A549 (cell line): Measurements from ENCODE around the gene TARP.

ENCODE experiments used
- ATAC-seq, 2 experiments: fragments of 200-7000 bp in 1 of 2; fragments of >200 bp in 1 of 2; cut with Nextera tagmentation in 1 of 2; cut with Tn5 transposase in 1 of 2; 3 replicates each; pipeline versions ENCODE4 v1.8.0 to v1.9.1; 2018 to 2020; ENCODE audit warnings: mild to moderate bottlenecking in 1 of 2, moderate library complexity in 1 of 2
- CTCF ChIA-PET: fragments of 300-600 bp; sonication (Branson Sonifier 250); formaldehyde crosslinking; extraction: SDS; loops from one replicate; lab custom pipeline; 2021; ENCODE audit warnings: antibody characterized with exemption, inconsistent platforms; lab: Yijun Ruan, JAX
- POLR2A ChIA-PET: fragments of 350-600 bp; formaldehyde crosslinking; extraction: SDS; loops from one replicate; lab custom pipeline; 2021; ENCODE audit warnings: antibody characterized with exemption, inconsistent platforms; lab: Yijun Ruan, JAX
- DNase-seq, 2 experiments: peaks; one replicate each; pipeline versions ENCODE4 v3.0.0 to v3.0.0-alpha.2; 2011 to 2016; ENCODE audit warnings: low read depth in 1 of 2, low spot score in 1 of 2
- FAIRE-seq: peaks from 2 replicates; lab custom pipeline; 2011; peaks lifted over from hg19 to GRCh38; lab: Jason Lieb, UNC
- H3K27ac ChIP-seq, 2 experiments: fragments of >200 bp; sonication (Bioruptor Twin); formaldehyde crosslinking; 3 replicates each; pipeline ENCODE4 v1.5.1; 2016 to 2017
- H3K4me1 ChIP-seq: fragments of >200 bp; sonication (Bioruptor Twin); formaldehyde crosslinking; 3 replicates; pipeline ENCODE4 v1.6.1; 2016
- H3K4me2 ChIP-seq: fragments of >200 bp; sonication (Bioruptor Twin); formaldehyde crosslinking; 3 replicates; pipeline ENCODE4 v1.6.1; 2016
- H3K4me3 ChIP-seq: fragments of >200 bp; sonication (Bioruptor Twin); formaldehyde crosslinking; 3 replicates; pipeline ENCODE4 v1.5.1; 2016
- H3K9me3 ChIP-seq: fragments of >200 bp; sonication (Bioruptor Twin); formaldehyde crosslinking; 3 replicates; pipeline ENCODE4 v1.6.1; 2016
- BHLHE40 ChIP-seq: IDR thresholded peaks from 2 replicates; pipeline ENCODE4 v1.6.1; 2012; ENCODE audit warnings: low read depth, low read length, inconsistent platforms
- CBX2 ChIP-seq: fragments of 200-600 bp; sonication (generic); IDR thresholded peaks from 2 replicates; pipeline ENCODE4 v1.6.1; 2016; ENCODE audit warnings: low read depth, mild to moderate bottlenecking, borderline replicate concordance
- CEBPB ChIP-seq, 2 experiments: fragments of >200 bp in 1 of 2; sonication (Bioruptor Twin) in 1 of 2; formaldehyde crosslinking in 1 of 2; IDR thresholded peaks; 2 replicates each; pipeline ENCODE4 v1.6.1; 2012 to 2016
- CHD2 ChIP-seq: fragments of 150-350 bp; IDR thresholded peaks from 2 replicates; pipeline ENCODE4 v1.6.1; 2014; ENCODE audit warnings: low read length; ENCODE audit not compliant: partially characterized antibody
- EHMT2 ChIP-seq: fragments of 200-600 bp; sonication (generic); IDR thresholded peaks from 2 replicates; pipeline ENCODE4 v1.6.1; 2016; ENCODE audit warnings: antibody characterized with exemption, low read depth, mild to moderate bottlenecking, moderate library complexity
- ELK1 ChIP-seq: fragments of 150-350 bp; IDR thresholded peaks from 2 replicates; pipeline ENCODE4 v1.6.1; 2014; ENCODE audit warnings: low read depth, mild to moderate bottlenecking, low read length
- FOSL2 ChIP-seq, 2 experiments: fragments of 450-650 bp in 1 of 2; fragments of >200 bp in 1 of 2; sonication (Bioruptor Twin) in 1 of 2; formaldehyde crosslinking; IDR thresholded peaks; 2 replicates each; pipeline versions ENCODE4 v1.5.0 to v1.6.1; 2016 to 2020; ENCODE audit warnings: mild to moderate bottlenecking in 1 of 2, moderate library complexity in 1 of 2
- GATA3 ChIP-seq: IDR thresholded peaks from 2 replicates; pipeline ENCODE4 v1.6.1; 2012; ENCODE audit warnings: borderline replicate concordance
- HES2 ChIP-seq: fragments of >200 bp; sonication (Bioruptor Twin); formaldehyde crosslinking; IDR thresholded peaks from 2 replicates; pipeline ENCODE4 v1.6.1; 2016
- JUNB ChIP-seq: fragments of >200 bp; sonication (Bioruptor Twin); formaldehyde crosslinking; IDR thresholded peaks from 2 replicates; pipeline ENCODE4 v1.6.1; 2016
- MYC ChIP-seq: IDR thresholded peaks from 2 replicates; pipeline ENCODE4 v1.6.1; 2012; ENCODE audit warnings: mild to moderate bottlenecking, inconsistent platforms, low read length, improper control_type of control experiment, borderline replicate concordance
- PBX3 ChIP-seq: IDR thresholded peaks from 2 replicates; pipeline ENCODE4 v1.6.1; 2012
- PHF8 ChIP-seq: fragments of 200-600 bp; sonication (generic); IDR thresholded peaks from 2 replicates; pipeline ENCODE4 v1.6.1; 2016; ENCODE audit warnings: low read depth, mild to moderate bottlenecking, antibody characterized with exemption, moderate library complexity, borderline replicate concordance
- POLR2AphosphoS2 ChIP-seq: conservative IDR thresholded peaks from 2 replicates; pipeline ENCODE4 v1.6.1; 2012; ENCODE audit warnings: low read length, improper control_type of control experiment, inconsistent platforms
- REST ChIP-seq: fragments of 200-600 bp; sonication (generic); IDR thresholded peaks from 2 replicates; pipeline ENCODE4 v1.6.1; 2016; ENCODE audit warnings: antibody characterized with exemption, mild to moderate bottlenecking, moderate library complexity
- RNF2 ChIP-seq: fragments of 200-600 bp; sonication (generic); IDR thresholded peaks from 2 replicates; pipeline ENCODE4 v1.6.1; 2016; ENCODE audit warnings: low read depth, mild to moderate bottlenecking, antibody characterized with exemption, moderate library complexity, borderline replicate concordance
- TFCP2L1 ChIP-seq: fragments of 250-450 bp; sonication (Bioruptor Pico); IDR thresholded peaks from 2 replicates; pipeline ENCODE4 v1.5.0; 2021; ENCODE audit warnings: mild to moderate bottlenecking
- ZNF302 ChIP-seq: fragments of 250-450 bp; sonication (Bioruptor Pico); IDR thresholded peaks from 2 replicates; pipeline ENCODE4 v1.9.0; 2021; ENCODE audit warnings: inconsistent platforms, mild to moderate bottlenecking, moderate library complexity
- WGBS: methylation state at CpG from one replicate; pipeline ENCODE4 v1.1.6; 2017; ENCODE audit errors: missing lambda C conversion rate; 5-methylcytosine and 5-hydroxymethylcytosine counted together

The TARP gene

GRCh38 chr7:38308140-38308539 is 34.7 kb upstream of the TARP start:
- Histone ChIP-seq H3K9me3 (no peaks in the 10 kb centered on the region), H3K27ac (no peak overlapping the region), H3K4me2 (no peak overlapping the region), H3K4me1 (peaks cover 7% of the 10 kb centered on the region; the same call in 2 of the 3 replicates), H3K4me3 (no peak overlapping the region)
- DNase-seq (no peak), FAIRE-seq (no peak), ATAC-seq (no peak)
- TF ChIP-seq CHD2 (no peak), ELK1 (no peak), BHLHE40 (no peak), PHF8 (no peak), CBX2 (no peak), EHMT2 (no peak), PBX3 (no peak), GATA3 (no peak), RNF2 (no peak), HES2 (no peak), FOSL2 (IDR thresholded peaks at IDR 0.05) (no peak), FOSL2 (CRISPR knock-in tag; IDR thresholded peaks at IDR 0.05) (no peak), POLR2AphosphoS2 (no peak)
- WGBS = 100% methylated on average over 2 of the region's 2 CpGs
- POLR2A ChIA-PET = no interaction called here
- CTCF ChIA-PET = interaction anchor here (0.7 to 2.6 kb wide), 6 partner anchors 10 to 406 kb away, joined by 3 to 7 read pairs (median 3); partner anchors contain the start of genes EPDR1 and TARP

- TF ChIP-seq EHMT2 (no peak), TFCP2L1 (CRISPR knock-in tag) (no peak), CEBPB (IDR thresholded peaks at IDR 0.05) (no peak), PBX3 (no peak), MYC (no peak)
- ChIA-PET CTCF (interaction anchor here (0.9 to 2.6 kb wide), 3 partner anchors 10 to 405 kb away, joined by 3 to 7 read pairs (median 3); no protein-coding TSS in a partner anchor), POLR2A (no interaction called here)
- Histone ChIP-seq H3K27ac (no peak overlapping the region), H3K4me2 (no peak overlapping the region), H3K4me1 (peaks cover 7% of the 10 kb centered on the region; the same call in 2 of the 3 replicates), H3K4me3 (no peak overlapping the region), H3K9me3 (no peaks in the 10 kb centered on the region)
- 74% methylated on average over 3 of the region's 3 CpGs for WGBS
- FAIRE-seq (no peak), ATAC-seq (no peak), DNase-seq (no peak)
These were observed 34.2 kb upstream of the TARP start for GRCh38 chr7:38307640-38308039.

- no peak overlapping the region for H3K4me2 ChIP-seq
- no peak for FAIRE-seq
- DNase-seq = no peak
- no peak for ATAC-seq
- POLR2A ChIA-PET = no interaction called here
- no peak overlapping the region for H3K27ac ChIP-seq
- CTCF ChIA-PET = interaction anchor here (0.8 to 2.6 kb wide), 2 partner anchors 11 to 13 kb away, joined by 3 to 7 read pairs; no protein-coding TSS in a partner anchor
- H3K4me1 ChIP-seq = peaks cover 7% of the 10 kb centered on the region; the same call in 2 of the 3 replicates
- 80% methylated on average over 2 of the region's 2 CpGs for WGBS
- no peak overlapping the region for H3K4me3 ChIP-seq
- H3K9me3 ChIP-seq = no peaks in the 10 kb centered on the region
- TF ChIP-seq JUNB (no peak), ZNF302 (CRISPR knock-in tag) (no peak), REST (no peak)
These were observed 33.5 kb upstream of the TARP start for GRCh38 chr7:38306914-38307313.
